GM12878 (cell line): Measurements from ENCODE around the gene ACER3. TPM values are rescaled to one million over a fixed set of nuclear protein-coding genes. Genes with fewer than 3 reads are reported as not detected.

Experiments
- ATAC-seq: fragments of 200-7000 bp; cut with Tn5 transposase; 3 replicates; pipeline ENCODE4 v1.9.1; 2020; ENCODE audit warnings: mild to moderate bottlenecking, moderate library complexity
- BruUV-seq: library from RNA; stranded (reverse); fragments of 400-500 nt; replicated peaks from 2 replicates; lab custom pipeline; 2021; lab: Mats Ljungman, UMichigan
- CTCF ChIA-PET: fragments of 300-600 bp; sonication (Branson Sonifier 250); formaldehyde crosslinking; extraction: SDS; loops from one replicate; lab custom pipeline; 2021; ENCODE audit warnings: inconsistent platforms; lab: Yijun Ruan, JAX
- POLR2A ChIA-PET: fragments of 350-600 bp; formaldehyde crosslinking; extraction: SDS; loops from one replicate; lab custom pipeline; 2021; ENCODE audit warnings: inconsistent platforms; lab: Charles Lee
- RAD21 ChIA-PET: fragments of 300-600 bp; sonication (Branson Sonifier 250); formaldehyde crosslinking; loops from one replicate; lab custom pipeline; 2023; ENCODE audit warnings: antibody characterized with exemption; ENCODE audit not compliant: unreplicated experiment; lab: Charles Lee
- SMC1A ChIA-PET: fragments of 300-600 bp; sonication (Branson Sonifier 250); formaldehyde crosslinking; loops from one replicate; lab custom pipeline; 2023; ENCODE audit not compliant: unreplicated experiment, uncharacterized antibody; lab: Charles Lee
- DNase-seq: peaks from one replicate; pipeline ENCODE4 v3.0.0-alpha.2; 2011; ENCODE audit warnings: low read depth, low spot score
- FAIRE-seq: peaks from 3 replicates; lab custom pipeline; 2011; peaks lifted over from hg19 to GRCh38; lab: Jason Lieb, UNC
- H2AFZ ChIP-seq: 2 replicates; pipeline ENCODE4 v1.6.0; 2011; ENCODE audit warnings: low read depth, low read length, control low read depth; ENCODE audit not compliant: control insufficient read depth
- H3K27ac ChIP-seq: 2 replicates; pipeline ENCODE4 v1.5.1; 2011; ENCODE audit warnings: control low read depth; ENCODE audit not compliant: control insufficient read depth, insufficient read depth
- H3K27me3 ChIP-seq, 2 experiments: replicated peaks in 1 of 2; 2 replicates each; pipeline versions ENCODE4 v1.6.0 to v1.6.1; 2011; ENCODE audit warnings: low read length in 1 of 2; ENCODE audit not compliant: control insufficient read depth in 2 of 2, insufficient read depth in 2 of 2
- H3K36me3 ChIP-seq, 2 experiments: 2 replicates each; pipeline ENCODE4 v1.5.1; 2011; ENCODE audit warnings: low read length in 1 of 2; ENCODE audit not compliant: control insufficient read depth in 2 of 2, insufficient read depth in 2 of 2
- H3K4me1 ChIP-seq: 2 replicates; pipeline ENCODE4 v1.6.1; 2011; ENCODE audit warnings: mild to moderate bottlenecking, low read length, moderate library complexity, mixed read lengths; ENCODE audit not compliant: control insufficient read depth, insufficient read depth
- H3K4me2 ChIP-seq: 2 replicates; pipeline ENCODE4 v1.6.0; 2011; ENCODE audit warnings: control low read depth; ENCODE audit not compliant: control insufficient read depth, insufficient read depth
- H3K4me3 ChIP-seq: fragments of 200-600 bp; sonication (generic); 2 replicates; pipeline ENCODE4 v1.5.1; 2016
- H3K79me2 ChIP-seq: 2 replicates; pipeline ENCODE4 v1.6.0; 2011; ENCODE audit warnings: low read length; ENCODE audit not compliant: control insufficient read depth, insufficient read depth
- H3K9ac ChIP-seq: 2 replicates; pipeline ENCODE4 v1.8.0; 2011; ENCODE audit warnings: low read length, control low read depth, mixed read lengths; ENCODE audit not compliant: control insufficient read depth, insufficient read depth
- H3K9me3 ChIP-seq: replicated peaks from 3 replicates; pipeline ENCODE4 v1.5.1; 2011; ENCODE audit warnings: mild to moderate bottlenecking, low read length; ENCODE audit not compliant: control insufficient read depth, insufficient read depth
- H4K20me1 ChIP-seq: 2 replicates; pipeline ENCODE4 v1.6.0; 2011; ENCODE audit not compliant: control insufficient read depth, insufficient read depth
- CBX5 ChIP-seq: sonication (generic); IDR thresholded peaks from 2 replicates; pipeline ENCODE4 v1.6.1; 2016; ENCODE audit warnings: low read depth, moderate library complexity, mild to moderate bottlenecking, inconsistent platforms
- CHD1 ChIP-seq: IDR thresholded peaks from 2 replicates; pipeline ENCODE4 v1.6.1; 2012; ENCODE audit warnings: low read depth, low read length, improper control_type of control experiment
- CHD2 ChIP-seq: IDR thresholded peaks from 2 replicates; pipeline ENCODE4 v1.6.1; 2011; ENCODE audit warnings: low read depth, low read length, improper control_type of control experiment, borderline replicate concordance
- ESRRA ChIP-seq: IDR thresholded peaks from 2 replicates; pipeline ENCODE4 v1.6.1; 2012; ENCODE audit warnings: mild to moderate bottlenecking, low read length, improper control_type of control experiment
- HDAC6 ChIP-seq: fragments of 200-600 bp; sonication (generic); IDR thresholded peaks from one replicate; pipeline ENCODE4 v1.8.0; 2017; ENCODE audit warnings: antibody characterized with exemption; ENCODE audit not compliant: unreplicated experiment
- IRF4 ChIP-seq: IDR thresholded peaks from 2 replicates; pipeline ENCODE4 v1.6.1; 2011; ENCODE audit warnings: low read depth, low read length
- LARP7 ChIP-seq: fragments of 450-650 bp; IDR thresholded peaks from 2 replicates; pipeline ENCODE4 v1.6.1; 2017; ENCODE audit warnings: mild to moderate bottlenecking
- RCOR1 ChIP-seq: conservative IDR thresholded peaks from 2 replicates; pipeline ENCODE4 v1.6.1; 2012; ENCODE audit warnings: low read depth, low read length, improper control_type of control experiment
- SMAD1 ChIP-seq: fragments of 450-650 bp; IDR thresholded peaks from 2 replicates; pipeline ENCODE4 v1.6.1; 2018; ENCODE audit warnings: mild to moderate bottlenecking, low read depth; ENCODE audit not compliant: partially characterized antibody
- SMAD5 ChIP-seq: IDR thresholded peaks from 2 replicates; pipeline ENCODE4 v1.6.1; 2016; ENCODE audit warnings: antibody characterized with exemption, low read depth
- SREBF1 ChIP-seq: IDR thresholded peaks from 2 replicates; pipeline ENCODE4 v1.6.1; 2012; ENCODE audit warnings: mild to moderate bottlenecking, low read length
- STAT3 ChIP-seq: IDR thresholded peaks from 2 replicates; pipeline ENCODE4 v1.6.1; 2011; ENCODE audit warnings: low read depth, low read length, improper control_type of control experiment
- ZNF384 ChIP-seq: IDR thresholded peaks from 2 replicates; pipeline ENCODE4 v1.6.1; 2012; ENCODE audit warnings: low read depth, mild to moderate bottlenecking, low read length, improper control_type of control experiment, borderline replicate concordance
- ZZZ3 ChIP-seq: IDR thresholded peaks from 2 replicates; pipeline ENCODE4 v1.6.1; 2011; ENCODE audit warnings: low read depth; ENCODE audit not compliant: control insufficient read depth, insufficient read length
- WGBS: methylation state at CpG from one replicate; pipeline ENCODE4 v1.1.6; 2016; ENCODE audit warnings: low lambda C conversion rate; ENCODE audit not compliant: insufficient replicate concordance, insufficient coverage; ENCODE audit errors: missing lambda C conversion rate; 5-methylcytosine and 5-hydroxymethylcytosine counted together
- in situ Hi-C: fragments of 300-500 bp; cut with MboI; formaldehyde crosslinking; loops from 9 replicates; pipeline ENCODE4 v1.14.3; 2018; ENCODE audit warnings: mixed read lengths
- intact Hi-C: fragments of 100-400 bp; cut with micrococcal nuclease; formaldehyde crosslinking; loops from one replicate; pipeline ENCODE4 v1.14.2; 2022; ENCODE audit not compliant: unreplicated experiment
- polyA plus RNA-seq, 11 experiments: library from polyadenylated mRNA; depleted of rRNA in 4 of 11; unstranded in 6 of 11; stranded (reverse) in 5 of 11; fragments of >200 nt; fragmentation: Nextera tagmentation in 4 of 11; fragmentation: Illumina TruSeq in 1 of 11; extraction: Ambion mirVana in 4 of 11; extraction: Trizol in 1 of 11; gene quantifications; 1 replicate in 1 of 11; 2 replicates in 10 of 11; pipeline versions ENCODE4 v1.2.1 to v1.2.3, GENCODE V29; 2011 to 2016; ENCODE audit warnings: inconsistent platforms in 2 of 11, missing spikeins in 2 of 11, low read depth in 1 of 11
- total RNA-seq, 4 experiments: library from RNA; depleted of rRNA in 3 of 4; stranded (reverse); fragments of >200 nt in 3 of 4; fragmentation: Illumina TruSeq in 1 of 4; extraction: Trizol in 1 of 4; gene quantifications; 2 replicates each; pipeline versions ENCODE4 v1.2.1 to v1.2.3, GENCODE V29; 2013 to 2021
- TF ChIP-seq, protein P1 (sequence below): fragments of 450-650 bp; IDR thresholded peaks from 2 replicates; pipeline ENCODE4 v1.6.1; 2017; ENCODE audit warnings: mild to moderate bottlenecking
- TF ChIP-seq, protein P2 (sequence below): fragments of 450-650 bp; IDR thresholded peaks from 2 replicates; pipeline ENCODE4 v1.6.1; 2017; ENCODE audit warnings: mild to moderate bottlenecking, moderate library complexity
- TF ChIP-seq, protein P3 (sequence below), 3 experiments: IDR thresholded peaks in 2 of 3; conservative IDR thresholded peaks in 1 of 3; 2 replicates each; pipeline ENCODE4 v1.5.1; 2011; ENCODE audit warnings: low read depth in 3 of 3, low read length in 3 of 3, mild to moderate bottlenecking in 3 of 3, control low read depth in 2 of 3, moderate library complexity in 2 of 3, inconsistent platforms in 1 of 3, mixed read lengths in 1 of 3; ENCODE audit not compliant: control insufficient read depth in 2 of 3, insufficient read depth in 1 of 3; ENCODE audit errors: extremely low read depth in 1 of 3
- TF ChIP-seq, protein P4 (sequence below): fragments of 450-650 bp; IDR thresholded peaks from 2 replicates; pipeline ENCODE4 v1.6.1; 2014; ENCODE audit warnings: mild to moderate bottlenecking

Gene ACER3
- total and polyA plus RNA-seq, 10 of the 15 experiments (the other 5 are each of a cell fraction or from before 2014, with no cell fraction given), result 2.8 to 17.4 (median 10.3) TPM

DNA sequence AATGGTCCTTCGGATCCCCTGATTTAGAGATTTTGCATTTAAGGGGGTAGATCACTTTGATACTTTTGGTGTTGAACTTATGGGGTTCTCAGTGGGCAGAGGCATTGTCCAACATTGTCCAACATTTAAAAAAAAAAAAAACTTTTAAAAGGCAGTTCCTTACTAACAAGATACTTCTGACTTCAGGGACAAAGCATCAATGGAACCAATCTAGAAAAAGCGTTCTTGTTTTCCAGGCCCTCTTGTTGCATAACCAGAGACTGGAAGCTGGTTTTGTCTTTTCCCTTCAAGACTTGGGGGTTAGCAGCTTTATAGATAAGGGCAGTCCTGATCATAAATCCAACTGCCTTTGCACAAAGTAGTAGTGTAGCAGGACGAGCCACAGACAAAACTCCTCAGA lies 40.4 kb downstream of the ACER3 start:
- ChIA-PET POLR2A (no interaction called here), RAD21 (no interaction called here), CTCF (no interaction called here), SMC1A (no interaction called here)
- no peak for DNase-seq
- Histone ChIP-seq H3K27ac (no peak overlapping the region), H3K79me2 (no peaks in the 10 kb centered on the region), H4K20me1 (no peaks in the 10 kb centered on the region), H3K9ac (no peak overlapping the region), H3K4me2 (no peak overlapping the region), H3K4me3 (no peak overlapping the region), H3K36me3 (no peaks in the 10 kb centered on the region), H3K9me3 (no peaks in the 10 kb centered on the region; the same call in 2 of the 3 replicates), H3K27me3 (no peaks in the 10 kb centered on the region), H2AFZ (no peak overlapping the region), H3K4me1 (no peaks in the 10 kb centered on the region)
- no peak for FAIRE-seq
- BruUV-seq, result no TSS peak
- ATAC-seq, result no peak
- WGBS, result 67% methylated on average over 3 of the region's 3 CpGs
- in situ Hi-C loops, result no loop called here
- intact Hi-C loops, result no loop called here
- TF ChIP-seq ESRRA (no peak), CBX5 (no peak), SREBF1 (no peak), ZZZ3 (no peak), SMAD1 (no peak), LARP7 (no peak), SMAD5 (no peak), CHD2 (no peak), STAT3 (no peak), CHD1 (no peak), RCOR1 (no peak), HDAC6 (no peak), IRF4 (no peak), ZNF384 (no peak)
- TF ChIP-seq, protein P1, sequence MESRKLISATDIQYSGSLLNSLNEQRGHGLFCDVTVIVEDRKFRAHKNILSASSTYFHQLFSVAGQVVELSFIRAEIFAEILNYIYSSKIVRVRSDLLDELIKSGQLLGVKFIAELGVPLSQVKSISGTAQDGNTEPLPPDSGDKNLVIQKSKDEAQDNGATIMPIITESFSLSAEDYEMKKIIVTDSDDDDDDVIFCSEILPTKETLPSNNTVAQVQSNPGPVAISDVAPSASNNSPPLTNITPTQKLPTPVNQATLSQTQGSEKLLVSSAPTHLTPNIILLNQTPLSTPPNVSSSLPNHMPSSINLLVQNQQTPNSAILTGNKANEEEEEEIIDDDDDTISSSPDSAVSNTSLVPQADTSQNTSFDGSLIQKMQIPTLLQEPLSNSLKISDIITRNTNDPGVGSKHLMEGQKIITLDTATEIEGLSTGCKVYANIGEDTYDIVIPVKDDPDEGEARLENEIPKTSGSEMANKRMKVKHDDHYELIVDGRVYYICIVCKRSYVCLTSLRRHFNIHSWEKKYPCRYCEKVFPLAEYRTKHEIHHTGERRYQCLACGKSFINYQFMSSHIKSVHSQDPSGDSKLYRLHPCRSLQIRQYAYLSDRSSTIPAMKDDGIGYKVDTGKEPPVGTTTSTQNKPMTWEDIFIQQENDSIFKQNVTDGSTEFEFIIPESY, result no peak
- TF ChIP-seq, protein P2, sequence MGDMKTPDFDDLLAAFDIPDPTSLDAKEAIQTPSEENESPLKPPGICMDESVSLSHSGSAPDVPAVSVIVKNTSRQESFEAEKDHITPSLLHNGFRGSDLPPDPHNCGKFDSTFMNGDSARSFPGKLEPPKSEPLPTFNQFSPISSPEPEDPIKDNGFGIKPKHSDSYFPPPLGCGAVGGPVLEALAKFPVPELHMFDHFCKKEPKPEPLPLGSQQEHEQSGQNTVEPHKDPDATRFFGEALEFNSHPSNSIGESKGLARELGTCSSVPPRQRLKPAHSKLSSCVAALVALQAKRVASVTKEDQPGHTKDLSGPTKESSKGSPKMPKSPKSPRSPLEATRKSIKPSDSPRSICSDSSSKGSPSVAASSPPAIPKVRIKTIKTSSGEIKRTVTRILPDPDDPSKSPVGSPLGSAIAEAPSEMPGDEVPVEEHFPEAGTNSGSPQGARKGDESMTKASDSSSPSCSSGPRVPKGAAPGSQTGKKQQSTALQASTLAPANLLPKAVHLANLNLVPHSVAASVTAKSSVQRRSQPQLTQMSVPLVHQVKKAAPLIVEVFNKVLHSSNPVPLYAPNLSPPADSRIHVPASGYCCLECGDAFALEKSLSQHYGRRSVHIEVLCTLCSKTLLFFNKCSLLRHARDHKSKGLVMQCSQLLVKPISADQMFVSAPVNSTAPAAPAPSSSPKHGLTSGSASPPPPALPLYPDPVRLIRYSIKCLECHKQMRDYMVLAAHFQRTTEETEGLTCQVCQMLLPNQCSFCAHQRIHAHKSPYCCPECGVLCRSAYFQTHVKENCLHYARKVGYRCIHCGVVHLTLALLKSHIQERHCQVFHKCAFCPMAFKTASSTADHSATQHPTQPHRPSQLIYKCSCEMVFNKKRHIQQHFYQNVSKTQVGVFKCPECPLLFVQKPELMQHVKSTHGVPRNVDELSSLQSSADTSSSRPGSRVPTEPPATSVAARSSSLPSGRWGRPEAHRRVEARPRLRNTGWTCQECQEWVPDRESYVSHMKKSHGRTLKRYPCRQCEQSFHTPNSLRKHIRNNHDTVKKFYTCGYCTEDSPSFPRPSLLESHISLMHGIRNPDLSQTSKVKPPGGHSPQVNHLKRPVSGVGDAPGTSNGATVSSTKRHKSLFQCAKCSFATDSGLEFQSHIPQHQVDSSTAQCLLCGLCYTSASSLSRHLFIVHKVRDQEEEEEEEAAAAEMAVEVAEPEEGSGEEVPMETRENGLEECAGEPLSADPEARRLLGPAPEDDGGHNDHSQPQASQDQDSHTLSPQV, result no peak
- TF ChIP-seq, protein P3, sequence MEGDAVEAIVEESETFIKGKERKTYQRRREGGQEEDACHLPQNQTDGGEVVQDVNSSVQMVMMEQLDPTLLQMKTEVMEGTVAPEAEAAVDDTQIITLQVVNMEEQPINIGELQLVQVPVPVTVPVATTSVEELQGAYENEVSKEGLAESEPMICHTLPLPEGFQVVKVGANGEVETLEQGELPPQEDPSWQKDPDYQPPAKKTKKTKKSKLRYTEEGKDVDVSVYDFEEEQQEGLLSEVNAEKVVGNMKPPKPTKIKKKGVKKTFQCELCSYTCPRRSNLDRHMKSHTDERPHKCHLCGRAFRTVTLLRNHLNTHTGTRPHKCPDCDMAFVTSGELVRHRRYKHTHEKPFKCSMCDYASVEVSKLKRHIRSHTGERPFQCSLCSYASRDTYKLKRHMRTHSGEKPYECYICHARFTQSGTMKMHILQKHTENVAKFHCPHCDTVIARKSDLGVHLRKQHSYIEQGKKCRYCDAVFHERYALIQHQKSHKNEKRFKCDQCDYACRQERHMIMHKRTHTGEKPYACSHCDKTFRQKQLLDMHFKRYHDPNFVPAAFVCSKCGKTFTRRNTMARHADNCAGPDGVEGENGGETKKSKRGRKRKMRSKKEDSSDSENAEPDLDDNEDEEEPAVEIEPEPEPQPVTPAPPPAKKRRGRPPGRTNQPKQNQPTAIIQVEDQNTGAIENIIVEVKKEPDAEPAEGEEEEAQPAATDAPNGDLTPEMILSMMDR (IDR thresholded peaks at IDR 0.05 in 2 of 3, conservative IDR thresholded peaks at IDR 0.05 in 1 of 3; ENCODE audit: control insufficient read depth in 2 of 3, extremely low read depth in 1 of 3, insufficient read depth in 1 of 3, low read depth in 3 of 3, low read length in 3 of 3), result no peak
- TF ChIP-seq, protein P4, sequence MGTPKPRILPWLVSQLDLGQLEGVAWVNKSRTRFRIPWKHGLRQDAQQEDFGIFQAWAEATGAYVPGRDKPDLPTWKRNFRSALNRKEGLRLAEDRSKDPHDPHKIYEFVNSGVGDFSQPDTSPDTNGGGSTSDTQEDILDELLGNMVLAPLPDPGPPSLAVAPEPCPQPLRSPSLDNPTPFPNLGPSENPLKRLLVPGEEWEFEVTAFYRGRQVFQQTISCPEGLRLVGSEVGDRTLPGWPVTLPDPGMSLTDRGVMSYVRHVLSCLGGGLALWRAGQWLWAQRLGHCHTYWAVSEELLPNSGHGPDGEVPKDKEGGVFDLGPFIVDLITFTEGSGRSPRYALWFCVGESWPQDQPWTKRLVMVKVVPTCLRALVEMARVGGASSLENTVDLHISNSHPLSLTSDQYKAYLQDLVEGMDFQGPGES, result no peak
